AG09309 (cell line): ENCODE results near the gene HRH3.

Experiments used
- DNase-seq: peaks from one replicate; pipeline ENCODE4 v3.0.0-alpha.2; 2010; ENCODE audit warnings: low read depth
- H3K4me3 ChIP-seq: 2 replicates; pipeline ENCODE4 v1.5.1; 2011; ENCODE audit warnings: mild to moderate bottlenecking, low read depth, low read length, moderate library complexity; ENCODE audit not compliant: control insufficient read depth
- TF ChIP-seq, protein P1 (sequence below): IDR thresholded peaks from 2 replicates; pipeline ENCODE4 v1.5.1; 2011; ENCODE audit warnings: mild to moderate bottlenecking, low read depth, low read length, inconsistent platforms; ENCODE audit not compliant: insufficient read depth, control insufficient read depth; ENCODE audit errors: missing control alignments

The HRH3 gene

GRCh38 chr20:62266340-62266739, 46.3 kb upstream of the HRH3 start:
- TF ChIP-seq, protein P1, sequence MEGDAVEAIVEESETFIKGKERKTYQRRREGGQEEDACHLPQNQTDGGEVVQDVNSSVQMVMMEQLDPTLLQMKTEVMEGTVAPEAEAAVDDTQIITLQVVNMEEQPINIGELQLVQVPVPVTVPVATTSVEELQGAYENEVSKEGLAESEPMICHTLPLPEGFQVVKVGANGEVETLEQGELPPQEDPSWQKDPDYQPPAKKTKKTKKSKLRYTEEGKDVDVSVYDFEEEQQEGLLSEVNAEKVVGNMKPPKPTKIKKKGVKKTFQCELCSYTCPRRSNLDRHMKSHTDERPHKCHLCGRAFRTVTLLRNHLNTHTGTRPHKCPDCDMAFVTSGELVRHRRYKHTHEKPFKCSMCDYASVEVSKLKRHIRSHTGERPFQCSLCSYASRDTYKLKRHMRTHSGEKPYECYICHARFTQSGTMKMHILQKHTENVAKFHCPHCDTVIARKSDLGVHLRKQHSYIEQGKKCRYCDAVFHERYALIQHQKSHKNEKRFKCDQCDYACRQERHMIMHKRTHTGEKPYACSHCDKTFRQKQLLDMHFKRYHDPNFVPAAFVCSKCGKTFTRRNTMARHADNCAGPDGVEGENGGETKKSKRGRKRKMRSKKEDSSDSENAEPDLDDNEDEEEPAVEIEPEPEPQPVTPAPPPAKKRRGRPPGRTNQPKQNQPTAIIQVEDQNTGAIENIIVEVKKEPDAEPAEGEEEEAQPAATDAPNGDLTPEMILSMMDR, result no peak
- no peak for DNase-seq
- H3K4me3 ChIP-seq, result no peak overlapping the region

- TF ChIP-seq, protein P1, result no peak
- no peak overlapping the region for H3K4me3 ChIP-seq
- DNase-seq, result no peak
These were observed 45.3 kb upstream of the HRH3 start for GRCh38 chr20:62265365-62265764.

- DNase-seq, result no peak
- no peak overlapping the region for H3K4me3 ChIP-seq
- TF ChIP-seq, protein P1, result no peak
These were observed 43.3 kb upstream of the HRH3 start for GRCh38 chr20:62263396-62263795.

- TF ChIP-seq, protein P1, result no peak
- H3K4me3 ChIP-seq, result no peak overlapping the region
- no peak for DNase-seq
These were observed 42.0 kb upstream of the HRH3 start for GRCh38 chr20:62262064-62262463.

GRCh38 chr20:62259294-62259565, 39.2 kb upstream of the HRH3 start:
- TF ChIP-seq, protein P1, result no peak

DNA sequence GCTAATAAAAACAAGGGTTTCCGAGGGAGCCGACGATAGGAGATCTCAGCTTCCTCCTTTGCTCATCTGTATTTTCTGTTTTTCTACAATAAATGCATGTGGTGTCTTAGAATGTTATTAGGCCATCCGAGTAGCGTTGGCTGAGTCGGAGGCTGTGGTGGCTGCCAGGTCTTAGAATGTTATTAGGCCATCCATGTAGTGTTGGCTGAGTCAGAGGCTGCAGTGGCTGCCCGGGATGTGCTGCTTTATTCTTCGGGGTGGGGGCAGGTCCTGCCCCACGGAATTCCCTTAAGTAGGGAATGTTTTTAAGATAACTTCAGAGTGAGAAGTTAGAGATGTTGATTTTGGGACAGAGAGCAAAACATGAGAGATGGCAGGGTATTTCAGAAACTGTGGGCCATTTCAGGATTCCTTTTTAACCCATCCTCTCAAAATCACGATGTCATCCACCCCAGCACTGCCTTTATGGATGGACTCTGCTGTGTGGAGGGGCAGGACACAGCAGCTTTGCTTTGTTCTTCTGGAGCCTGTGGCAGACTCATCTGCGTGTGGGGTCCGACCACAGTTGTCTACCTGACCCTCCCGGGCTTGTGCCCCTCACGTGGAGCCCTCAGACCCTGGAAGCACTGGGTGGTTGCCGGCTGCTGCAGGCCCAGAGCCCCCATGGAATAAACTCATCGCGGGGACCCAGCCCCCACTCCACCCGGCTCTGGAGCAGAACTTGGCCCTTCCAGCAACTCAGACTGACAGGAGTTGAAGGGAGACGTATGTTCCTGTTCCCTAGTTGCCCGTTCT, 38.6 kb upstream of the HRH3 start:
- TF ChIP-seq, protein P1, result no peak
- no peak overlapping the region for H3K4me3 ChIP-seq
- peak; percentile 46 for DNase-seq

More at GRCh38 chr20:62259294-62259565, 39.2 kb upstream of the HRH3 start:
- no peak for DNase-seq
- H3K4me3 ChIP-seq, result no peak overlapping the region
